Ovary (tissue), 3 donors: ENCODE results near the gene MGAT4C.

Experiments
- POLR2A ChIP-seq: fragments of 450-650 bp; IDR thresholded peaks from one replicate; pipeline ENCODE4 v1.6.1; 2017; ENCODE audit warnings: antibody characterized with exemption, mild to moderate bottlenecking, moderate library complexity
- TF ChIP-seq, protein P1 (sequence below), 3 donors: fragments of 450-650 bp in 2 of 3; fragments of 200-600 bp in 1 of 3; IDR thresholded peaks; one replicate each; pipeline versions ENCODE4 v1.5.1 to v1.8.0; 2016 to 2022; ENCODE audit warnings: antibody characterized with exemption in 3 of 3, mild to moderate bottlenecking in 1 of 3
- donor health status: DM: no; HTN: no; CAD: no.

DNA sequence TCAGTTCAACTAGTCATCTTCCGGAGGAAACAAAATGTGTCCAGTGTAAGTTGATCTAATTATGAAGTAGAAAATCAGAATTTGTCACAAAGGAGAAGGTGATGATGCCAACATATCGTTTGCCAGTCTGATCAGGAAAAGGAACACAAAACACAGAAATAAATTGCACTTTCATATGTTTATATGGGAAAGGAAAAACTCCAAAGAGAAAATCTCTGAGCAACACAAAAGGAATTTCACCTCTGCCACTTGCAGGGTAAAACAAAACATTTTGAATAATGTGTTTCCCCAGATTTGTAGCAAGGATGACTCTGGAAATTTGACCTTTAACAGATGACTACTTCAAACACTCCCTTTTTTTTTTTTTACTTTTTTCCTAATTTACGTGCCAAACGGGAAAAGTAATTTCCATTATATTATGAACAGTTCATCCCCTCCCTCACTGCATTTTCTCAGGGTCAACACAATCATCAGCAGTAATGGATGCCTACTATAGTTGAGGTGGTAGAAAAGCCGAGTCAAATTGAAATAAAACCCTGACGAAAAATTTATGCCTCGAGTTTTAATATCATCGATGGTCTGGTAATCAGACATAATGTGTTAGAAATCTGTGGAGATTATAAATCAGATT lies 25.6 kb downstream of the MGAT4C start:
- TF ChIP-seq POLR2A, result no peak
- TF ChIP-seq, protein P1, sequence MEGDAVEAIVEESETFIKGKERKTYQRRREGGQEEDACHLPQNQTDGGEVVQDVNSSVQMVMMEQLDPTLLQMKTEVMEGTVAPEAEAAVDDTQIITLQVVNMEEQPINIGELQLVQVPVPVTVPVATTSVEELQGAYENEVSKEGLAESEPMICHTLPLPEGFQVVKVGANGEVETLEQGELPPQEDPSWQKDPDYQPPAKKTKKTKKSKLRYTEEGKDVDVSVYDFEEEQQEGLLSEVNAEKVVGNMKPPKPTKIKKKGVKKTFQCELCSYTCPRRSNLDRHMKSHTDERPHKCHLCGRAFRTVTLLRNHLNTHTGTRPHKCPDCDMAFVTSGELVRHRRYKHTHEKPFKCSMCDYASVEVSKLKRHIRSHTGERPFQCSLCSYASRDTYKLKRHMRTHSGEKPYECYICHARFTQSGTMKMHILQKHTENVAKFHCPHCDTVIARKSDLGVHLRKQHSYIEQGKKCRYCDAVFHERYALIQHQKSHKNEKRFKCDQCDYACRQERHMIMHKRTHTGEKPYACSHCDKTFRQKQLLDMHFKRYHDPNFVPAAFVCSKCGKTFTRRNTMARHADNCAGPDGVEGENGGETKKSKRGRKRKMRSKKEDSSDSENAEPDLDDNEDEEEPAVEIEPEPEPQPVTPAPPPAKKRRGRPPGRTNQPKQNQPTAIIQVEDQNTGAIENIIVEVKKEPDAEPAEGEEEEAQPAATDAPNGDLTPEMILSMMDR (IDR thresholded peaks at IDR 0.05), result no peak
